Panc1 (cell line): ENCODE data around the gene GAGE1. TPM values are rescaled to one million over a fixed set of nuclear protein-coding genes. Genes with fewer than 3 reads are reported as not detected.
"Not testable (repeated sequence)": the region's sequence is repeated elsewhere in the genome, so short reads cannot be mapped to it uniquely, and the experiment has no call there.

Experiments
- ATAC-seq: fragments of 200-7000 bp; cut with Tn5 transposase; 2 replicates; pipeline ENCODE4 v1.9.1; 2020; ENCODE audit warnings: mild to moderate bottlenecking, moderate library complexity
- Bru-seq: library from RNA; stranded (reverse); fragments of 400-500 nt; gene quantifications from one replicate; lab custom pipeline; 2021; lab: Mats Ljungman, UMichigan
- BruChase-seq, 2 experiments: library from RNA; stranded (reverse); fragments of 400-500 nt; gene quantifications; one replicate each; lab custom pipeline; 2021; lab: Mats Ljungman, UMichigan
- BruUV-seq: library from RNA; stranded (reverse); fragments of 400-500 nt; replicated peaks from 2 replicates; lab custom pipeline; 2021; lab: Mats Ljungman, UMichigan
- CTCF ChIA-PET: fragments of 300-600 bp; sonication (Branson Sonifier 250); formaldehyde crosslinking; loops from one replicate; lab custom pipeline; 2022; ENCODE audit warnings: antibody characterized with exemption; lab: Charles Lee
- POLR2A ChIA-PET: fragments of 300-600 bp; sonication (Branson Sonifier 250); formaldehyde crosslinking; loops from one replicate; lab custom pipeline; 2022; ENCODE audit warnings: antibody characterized with exemption; lab: Charles Lee
- DNase-seq: peaks from one replicate; pipeline ENCODE4 v3.0.0-alpha.2; 2010; ENCODE audit warnings: low read depth, low spot score
- H3K27ac ChIP-seq: 2 replicates; pipeline ENCODE4 v1.5.1; 2011; ENCODE audit warnings: mild to moderate bottlenecking, low read length, inconsistent platforms
- H3K27me3 ChIP-seq: fragments of 200-500 bp; sonication (Bioruptor generic); 2 replicates; pipeline ENCODE4 v1.6.0; 2014; ENCODE audit warnings: low read length, inconsistent platforms; ENCODE audit not compliant: control insufficient read depth, insufficient read depth
- H3K36me3 ChIP-seq: fragments of 200-500 bp; sonication (Bioruptor generic); 2 replicates; pipeline ENCODE4 v1.5.1; 2014; ENCODE audit warnings: inconsistent platforms, mild to moderate bottlenecking, low read length, moderate library complexity; ENCODE audit not compliant: control insufficient read depth, insufficient read depth
- H3K4me1 ChIP-seq: 2 replicates; pipeline ENCODE4 v1.5.1; 2011; ENCODE audit warnings: inconsistent platforms, mild to moderate bottlenecking, low read length, moderate library complexity; ENCODE audit not compliant: control insufficient read depth, insufficient read depth
- H3K4me3 ChIP-seq, 2 experiments: 2 replicates each; pipeline ENCODE4 v1.5.1; 2011 to 2012; ENCODE audit warnings: low read depth in 2 of 2, low read length in 2 of 2, mild to moderate bottlenecking in 2 of 2, inconsistent platforms in 1 of 2, moderate library complexity in 1 of 2
- H3K9me3 ChIP-seq: fragments of 200-500 bp; sonication (Bioruptor generic); 2 replicates; pipeline ENCODE4 v1.5.1; 2014; ENCODE audit warnings: low read depth, mild to moderate bottlenecking, inconsistent platforms, low read length, moderate library complexity; ENCODE audit not compliant: control insufficient read depth, insufficient read depth
- in situ Hi-C: cut with HindIII; loops from 2 replicates; pipeline ENCODE4 v1.10.0; 2016; ENCODE audit warnings: low sequenced_read_pairs, low pct_unique_long_range_greater_than_20kb
- intact Hi-C: fragments of 100-400 bp; cut with micrococcal nuclease; formaldehyde crosslinking; loops from one replicate; pipeline ENCODE4 v1.10.0; 2022; ENCODE audit not compliant: unreplicated experiment
- long read RNA-seq: library from polyadenylated mRNA; unstranded; transcript quantifications from one replicate; pipeline ENCODE4 v2.0.0, GENCODE V29; 2021; ENCODE audit not compliant: unreplicated experiment
- polyA plus RNA-seq: library from polyadenylated mRNA; unstranded; fragments of >200 nt; gene quantifications from one replicate; pipeline ENCODE4 v1.2.1, GENCODE V29; 2012; ENCODE audit warnings: missing spikeins; ENCODE audit not compliant: insufficient read length
- total RNA-seq: library from RNA; stranded (reverse); gene quantifications from one replicate; pipeline ENCODE4 v1.2.1, GENCODE V29; 2021; ENCODE audit not compliant: unreplicated experiment

The GAGE1 gene, protein sequence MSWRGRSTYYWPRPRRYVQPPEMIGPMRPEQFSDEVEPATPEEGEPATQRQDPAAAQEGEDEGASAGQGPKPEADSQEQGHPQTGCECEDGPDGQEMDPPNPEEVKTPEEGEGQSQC
- total RNA-seq (not detected), Bru-seq, nascent RNA (not detected), BruChase-seq, experiment 1, labeled RNA remaining after a 2-hour chase (not detected), BruChase-seq, experiment 2, labeled RNA remaining after a 6-hour chase (not detected)
- not detected for polyA plus RNA-seq
- long read RNA-seq, result 0 reads

- H3K9me3 ChIP-seq, H3K27ac ChIP-seq, BruUV-seq, POLR2A ChIA-PET, H3K4me3 ChIP-seq, DNase-seq, intact Hi-C loops, H3K36me3 ChIP-seq, CTCF ChIA-PET, H3K4me1 ChIP-seq, H3K27me3 ChIP-seq, ATAC-seq, in situ Hi-C loops: not testable (repeated sequence)
These were observed at the start of gene GAGE1 for GRCh38 chrX:49598720-49599119. GAGE1 (plus strand) TSS chrX:49599020; CDS start chrX:49600175, 1,155 bp downstream.

GRCh38 chrX:49550989-49551388 is 47.8 kb upstream of the GAGE1 start, which contains the start of gene GAGE12E:
GAGE12E (plus strand) TSS chrX:49551289; CDS start chrX:49552444, 1,155 bp downstream.
- CTCF ChIA-PET, H3K27me3 ChIP-seq, H3K27ac ChIP-seq, H3K4me3 ChIP-seq, H3K36me3 ChIP-seq, BruUV-seq, intact Hi-C loops, DNase-seq, in situ Hi-C loops, H3K4me1 ChIP-seq, ATAC-seq, POLR2A ChIA-PET, H3K9me3 ChIP-seq: not testable (repeated sequence)

GRCh38 chrX:49560542-49560941 is 38.3 kb upstream of the GAGE1 start, which contains the start of gene GAGE12F:
GAGE12F (plus strand) TSS chrX:49560842; CDS start chrX:49561997, 1,155 bp downstream.
- H3K36me3 ChIP-seq, BruUV-seq, DNase-seq, H3K27ac ChIP-seq, in situ Hi-C loops, H3K4me3 ChIP-seq, intact Hi-C loops, ATAC-seq, H3K4me1 ChIP-seq, POLR2A ChIA-PET, CTCF ChIA-PET, H3K27me3 ChIP-seq, H3K9me3 ChIP-seq: not testable (repeated sequence)

- BruUV-seq, in situ Hi-C loops, POLR2A ChIA-PET, CTCF ChIA-PET, H3K27me3 ChIP-seq, H3K4me3 ChIP-seq, H3K36me3 ChIP-seq, H3K9me3 ChIP-seq, intact Hi-C loops, H3K27ac ChIP-seq, ATAC-seq, DNase-seq, H3K4me1 ChIP-seq: not testable (repeated sequence)
These were observed 30.1 kb upstream of the GAGE1 start for GRCh38 chrX:49568728-49569127.

GRCh38 chrX:49569152-49569551 is 29.7 kb upstream of the GAGE1 start:
- H3K4me3 ChIP-seq, CTCF ChIA-PET, H3K9me3 ChIP-seq, intact Hi-C loops, POLR2A ChIA-PET, BruUV-seq, H3K36me3 ChIP-seq, H3K4me1 ChIP-seq, DNase-seq, H3K27me3 ChIP-seq, in situ Hi-C loops, H3K27ac ChIP-seq, ATAC-seq: not testable (repeated sequence)

DNA sequence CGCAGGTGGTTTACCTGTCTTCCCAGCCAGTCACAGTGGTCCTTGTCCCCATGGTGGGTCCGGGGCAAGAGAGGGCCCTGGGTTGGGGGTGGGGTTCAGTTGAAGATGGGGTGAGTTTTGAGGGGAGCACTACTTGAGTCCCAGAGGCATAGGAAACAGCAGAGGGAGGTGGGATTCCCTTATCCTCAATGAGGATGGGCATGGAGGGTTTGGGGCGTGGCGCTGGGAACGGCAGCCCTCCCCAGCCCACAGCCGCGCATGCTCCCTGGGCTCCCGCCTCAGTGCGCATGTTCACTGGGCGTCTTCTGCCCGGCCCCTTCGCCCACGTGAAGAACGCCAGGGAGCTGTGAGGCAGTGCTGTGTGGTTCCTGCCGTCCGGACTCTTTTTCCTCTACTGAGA is 28.7 kb upstream of the GAGE1 start, which contains the start of gene GAGE12G:
Gene GAGE12G (plus strand): TSS at position 301 of the 400 bp plus-strand sequence. CDS start 1,155 bp downstream, outside the sequence.
- intact Hi-C loops, BruUV-seq: not testable (repeated sequence)

GRCh38 chrX:49579649-49580048 is 19.2 kb upstream of the GAGE1 start, which contains the start of gene GAGE12H:
GAGE12H (plus strand) TSS chrX:49579949; CDS start chrX:49581104, 1,155 bp downstream.
- POLR2A ChIA-PET, CTCF ChIA-PET, H3K9me3 ChIP-seq, intact Hi-C loops, H3K27ac ChIP-seq, H3K4me3 ChIP-seq, H3K27me3 ChIP-seq, H3K36me3 ChIP-seq, in situ Hi-C loops, BruUV-seq, H3K4me1 ChIP-seq, DNase-seq, ATAC-seq: not testable (repeated sequence)

More for the DNA sequence above, 28.7 kb upstream of the GAGE1 start, which contains the start of gene GAGE12G:
- ATAC-seq, in situ Hi-C loops, DNase-seq, H3K27ac ChIP-seq, POLR2A ChIA-PET, H3K27me3 ChIP-seq, CTCF ChIA-PET, H3K4me1 ChIP-seq, H3K4me3 ChIP-seq, H3K9me3 ChIP-seq, H3K36me3 ChIP-seq: not testable (repeated sequence)
